T-helper 22 cell (primary cell): ENCODE data around the gene TMPRSS11E.
"Not testable (repeated sequence)": the region's sequence is repeated elsewhere in the genome, so short reads cannot be mapped to it uniquely, and the experiment has no call there.

Experiments used
- DNase-seq: peaks from one replicate; pipeline ENCODE4 v3.0.0-alpha.2; 2020; ENCODE audit warnings: low read depth

The TMPRSS11E gene, protein sequence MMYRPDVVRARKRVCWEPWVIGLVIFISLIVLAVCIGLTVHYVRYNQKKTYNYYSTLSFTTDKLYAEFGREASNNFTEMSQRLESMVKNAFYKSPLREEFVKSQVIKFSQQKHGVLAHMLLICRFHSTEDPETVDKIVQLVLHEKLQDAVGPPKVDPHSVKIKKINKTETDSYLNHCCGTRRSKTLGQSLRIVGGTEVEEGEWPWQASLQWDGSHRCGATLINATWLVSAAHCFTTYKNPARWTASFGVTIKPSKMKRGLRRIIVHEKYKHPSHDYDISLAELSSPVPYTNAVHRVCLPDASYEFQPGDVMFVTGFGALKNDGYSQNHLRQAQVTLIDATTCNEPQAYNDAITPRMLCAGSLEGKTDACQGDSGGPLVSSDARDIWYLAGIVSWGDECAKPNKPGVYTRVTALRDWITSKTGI

DNA sequence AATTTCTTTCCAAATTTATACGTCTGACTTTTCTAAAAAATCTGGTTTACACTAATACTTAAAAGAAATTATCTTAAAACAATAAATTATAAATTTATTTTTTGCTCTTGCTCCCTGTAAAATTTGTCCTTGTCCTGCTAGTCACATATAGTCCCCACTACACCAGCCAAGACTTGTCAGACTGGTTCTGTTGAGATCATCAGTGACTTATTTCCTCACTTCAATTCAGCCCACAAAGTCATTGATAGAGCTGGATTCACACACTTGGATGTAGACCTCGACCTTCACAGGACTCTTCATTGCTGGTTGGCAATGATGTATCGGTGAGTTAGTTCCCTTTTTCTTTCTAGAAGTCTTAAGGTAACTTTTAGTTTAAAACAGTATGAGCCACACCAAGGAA lies at the start of gene TMPRSS11E:
Gene TMPRSS11E, plus strand, starts transcription at position 263 of the 400 bp plus-strand sequence. Its CDS starts 50 bp downstream, at position 313.
- no peak for DNase-seq

DNA sequence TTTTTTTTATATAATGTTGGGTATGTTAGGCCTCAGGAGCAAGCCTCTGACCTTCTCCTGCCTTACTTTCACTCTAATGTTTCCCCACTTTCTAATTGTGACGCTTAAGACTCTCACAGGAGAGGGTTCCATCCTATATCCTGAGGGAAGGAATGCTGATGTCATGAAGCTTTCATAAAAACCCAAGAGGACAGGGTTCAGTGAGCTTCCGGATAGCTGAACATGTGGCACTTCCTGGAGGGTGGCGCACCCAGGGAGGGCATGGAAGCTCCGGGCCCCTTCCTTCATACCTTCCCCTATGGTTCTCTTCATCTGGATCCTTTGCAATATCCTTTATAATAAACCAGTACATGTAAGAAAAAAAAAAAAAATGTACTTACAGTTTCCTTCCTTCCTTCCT lies 48.0 kb upstream of the TMPRSS11E start:
- no peak for DNase-seq

DNA sequence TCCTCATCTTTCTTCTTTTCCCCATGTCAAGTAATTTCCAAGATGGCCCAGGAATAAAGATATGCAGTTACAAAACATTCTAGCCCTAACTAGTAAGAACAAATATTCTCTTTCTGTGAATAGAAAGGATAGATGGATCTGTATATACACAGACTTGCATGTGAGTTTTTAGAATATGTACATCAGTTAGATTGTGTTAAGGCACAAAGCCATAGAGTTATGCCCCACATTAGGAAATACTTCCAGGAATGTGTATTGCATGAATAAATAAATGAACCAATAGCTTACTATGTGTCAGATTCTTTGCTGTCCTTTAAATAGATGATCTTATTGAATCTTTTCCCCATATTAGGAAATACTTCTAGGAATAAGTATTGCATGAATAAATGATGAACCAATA lies 46.0 kb upstream of the TMPRSS11E start:
- DNase-seq, result no peak

DNA sequence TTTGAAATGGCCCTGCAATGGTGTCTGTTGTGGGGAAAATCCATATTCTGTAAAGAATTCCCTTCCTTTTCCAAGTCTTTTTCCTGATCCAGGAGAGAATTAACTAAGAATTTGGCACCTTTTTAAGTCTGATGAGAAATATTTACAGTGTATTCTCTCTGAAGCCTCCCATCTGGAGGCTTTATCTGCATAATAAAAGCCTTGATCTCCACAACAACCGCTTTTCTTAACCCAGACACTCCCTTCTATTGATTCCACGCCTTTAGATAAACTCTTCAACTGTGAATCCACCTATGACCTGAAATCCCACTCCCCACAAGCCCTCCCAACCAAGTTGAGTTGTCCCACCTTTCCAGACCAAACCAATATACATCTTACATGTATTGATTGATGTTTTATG lies 43.1 kb upstream of the TMPRSS11E start:
- no peak for DNase-seq

DNA sequence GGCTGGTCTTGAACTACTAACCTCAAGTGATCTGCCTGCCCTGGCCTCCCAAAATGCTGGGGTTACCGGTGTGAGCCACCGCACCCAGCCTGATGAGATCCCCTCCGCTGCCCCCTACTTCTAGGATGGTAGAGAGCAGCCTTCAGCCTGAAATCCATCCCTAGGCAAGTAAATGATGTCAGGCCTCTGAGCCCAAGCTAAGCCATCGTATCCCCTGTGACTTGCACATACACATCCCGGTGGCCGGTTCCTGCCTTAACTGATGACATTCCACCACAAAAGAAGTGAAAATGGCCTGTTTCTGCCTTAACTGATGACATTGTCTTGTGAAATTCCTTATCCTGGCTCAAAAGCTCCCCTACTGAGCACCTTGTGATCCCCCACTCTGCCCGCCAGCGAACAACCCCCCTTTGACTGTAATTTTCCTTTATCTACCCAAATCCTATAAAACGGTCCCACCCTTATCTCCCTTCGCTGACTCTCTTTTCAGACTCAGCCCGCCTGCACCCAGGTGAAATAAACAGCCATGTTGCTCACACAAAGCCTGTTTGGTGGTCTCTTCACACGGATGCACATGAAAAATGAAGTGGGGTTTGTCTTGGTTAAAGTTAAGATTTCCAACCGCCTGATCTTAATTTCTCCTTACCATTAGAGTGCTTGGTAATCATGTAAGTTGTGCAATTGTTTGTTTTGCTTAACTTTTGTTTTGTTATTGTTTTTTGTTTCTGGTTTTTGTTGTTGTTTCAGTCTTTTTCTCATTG lies 41.4 kb upstream of the TMPRSS11E start:
- not testable (repeated sequence) for DNase-seq

DNA sequence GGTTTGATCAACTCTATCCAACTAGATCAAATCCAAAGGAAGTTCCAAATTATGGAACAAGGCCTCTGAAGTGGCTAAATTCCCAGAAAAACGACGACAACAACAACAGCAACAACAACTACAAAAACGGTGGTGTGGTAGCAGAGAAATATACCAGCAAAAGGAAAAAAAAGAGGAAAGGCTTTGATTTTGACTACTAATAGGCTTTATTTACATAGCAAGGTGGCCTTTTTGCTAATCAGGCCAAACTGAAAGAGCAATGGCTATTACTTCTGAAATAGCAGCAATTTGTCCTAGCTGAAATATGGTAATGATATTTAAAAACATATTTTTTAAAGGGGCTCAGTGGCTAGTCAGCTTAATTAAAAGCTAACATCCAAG lies 40.8 kb upstream of the TMPRSS11E start:
- no peak for DNase-seq

DNA sequence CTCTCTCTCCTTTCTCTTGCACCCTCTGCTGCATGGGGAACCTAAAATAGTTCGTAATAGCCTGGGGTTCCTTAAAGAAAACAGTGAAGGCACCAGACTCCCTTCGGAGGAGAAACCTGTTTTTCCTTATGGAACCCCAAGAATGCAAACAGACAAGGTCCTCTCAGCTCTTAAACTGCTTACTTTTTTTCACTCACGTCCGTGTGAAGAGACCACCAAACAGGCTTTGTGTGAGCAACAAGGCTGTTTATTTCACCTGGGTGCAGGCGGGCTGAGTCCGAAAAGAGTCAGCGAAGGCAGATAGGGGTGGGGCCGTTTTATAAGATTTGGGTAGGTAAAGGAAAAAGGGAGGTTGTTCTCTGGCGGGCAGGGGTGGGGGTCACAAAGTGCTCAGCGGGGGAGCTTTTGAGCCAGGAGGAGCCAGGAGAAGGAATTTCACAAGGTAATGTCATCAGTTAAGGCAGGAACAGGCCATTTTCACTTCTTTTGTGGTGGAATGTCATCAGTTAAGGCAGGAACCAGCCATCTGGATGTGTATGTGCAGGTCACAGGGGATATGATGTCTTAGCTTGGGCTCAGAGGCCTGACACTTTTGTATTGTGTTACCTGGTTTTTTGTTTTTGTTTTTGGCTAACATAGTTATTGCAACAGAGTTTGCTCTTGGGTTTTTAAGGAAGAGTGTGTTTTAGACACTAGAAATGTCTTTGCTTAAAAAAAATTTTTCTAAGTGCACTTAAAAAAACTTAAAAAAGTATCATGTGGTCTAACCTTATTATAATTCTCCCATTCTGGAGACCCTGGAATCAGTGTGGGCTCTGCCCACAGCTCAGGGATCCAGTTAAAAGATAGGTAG lies 40.0 kb upstream of the TMPRSS11E start:
- not testable (repeated sequence) for DNase-seq

DNA sequence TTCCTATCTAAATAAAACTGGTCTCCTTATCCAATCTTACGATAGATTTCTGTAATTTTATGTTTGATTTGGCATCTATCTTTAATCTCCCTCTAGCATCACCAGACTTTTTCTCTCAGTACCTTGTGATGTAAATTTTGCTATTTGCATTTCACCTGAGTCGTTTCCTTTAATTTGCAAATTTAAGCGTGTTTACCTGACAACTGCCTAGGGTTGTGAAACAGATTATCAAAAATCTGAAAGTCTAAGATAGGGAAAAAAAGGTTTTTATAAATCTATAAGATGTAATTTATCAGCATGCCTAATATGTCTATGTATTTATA lies 39.4 kb upstream of the TMPRSS11E start:
- DNase-seq, result no peak

DNA sequence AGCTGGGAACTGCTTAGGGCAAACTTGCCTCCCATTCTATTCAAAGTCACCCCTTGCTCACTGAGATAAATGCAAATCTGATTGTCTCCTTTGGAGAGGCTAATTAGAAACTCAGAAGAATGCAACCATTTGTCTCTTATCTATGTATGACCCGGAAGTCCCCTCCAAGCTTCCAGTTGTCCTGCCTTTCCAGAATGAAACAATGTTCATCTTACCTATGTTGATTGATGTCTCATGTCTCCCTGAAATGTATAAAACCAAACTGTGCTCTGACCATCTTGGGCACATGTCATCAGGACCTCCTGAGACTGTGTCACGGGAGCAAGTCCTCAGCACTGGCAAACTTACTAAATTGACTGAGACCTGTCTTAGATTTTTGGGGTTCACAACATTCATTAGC lies 37.1 kb upstream of the TMPRSS11E start:
- no peak for DNase-seq

DNA sequence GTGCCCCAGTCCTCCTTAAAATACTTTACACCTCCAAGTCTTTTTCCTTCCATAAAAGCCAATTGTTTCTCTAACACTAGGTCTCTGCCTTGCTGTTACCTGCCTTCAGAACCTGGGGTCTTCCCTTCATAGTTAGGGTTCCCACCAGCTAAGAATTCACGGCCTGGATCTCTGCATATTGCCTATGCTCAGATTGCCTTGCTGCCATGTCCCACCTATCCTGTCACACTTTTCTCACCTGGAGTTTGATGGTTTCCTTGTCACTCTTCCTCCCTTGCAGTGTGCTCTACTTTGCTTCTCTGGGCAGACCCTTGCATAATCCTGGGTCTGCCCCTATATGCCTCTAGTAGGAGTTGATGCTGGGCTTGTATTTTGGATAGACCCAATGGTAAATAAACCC lies 36.6 kb upstream of the TMPRSS11E start:
- no peak for DNase-seq

DNA sequence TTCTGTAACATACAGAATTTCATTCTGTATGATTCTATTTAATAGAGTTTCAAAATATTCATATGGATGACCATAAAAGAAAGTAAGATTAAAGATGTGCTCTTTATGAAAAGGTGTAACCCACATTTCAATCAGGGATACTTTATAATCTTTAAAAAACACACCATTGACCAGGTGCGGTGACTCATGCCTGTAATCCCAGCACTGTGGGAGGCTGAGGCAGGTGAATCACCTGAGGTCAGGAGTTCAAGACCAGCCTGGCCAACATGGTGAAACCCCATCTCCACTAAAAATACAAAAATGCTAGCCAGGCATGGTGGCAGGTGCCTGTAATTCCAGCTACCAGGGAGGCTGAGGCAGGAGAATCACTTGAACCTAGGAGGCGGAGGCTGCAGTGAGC lies 35.2 kb upstream of the TMPRSS11E start:
- DNase-seq, result not testable (repeated sequence)

DNA sequence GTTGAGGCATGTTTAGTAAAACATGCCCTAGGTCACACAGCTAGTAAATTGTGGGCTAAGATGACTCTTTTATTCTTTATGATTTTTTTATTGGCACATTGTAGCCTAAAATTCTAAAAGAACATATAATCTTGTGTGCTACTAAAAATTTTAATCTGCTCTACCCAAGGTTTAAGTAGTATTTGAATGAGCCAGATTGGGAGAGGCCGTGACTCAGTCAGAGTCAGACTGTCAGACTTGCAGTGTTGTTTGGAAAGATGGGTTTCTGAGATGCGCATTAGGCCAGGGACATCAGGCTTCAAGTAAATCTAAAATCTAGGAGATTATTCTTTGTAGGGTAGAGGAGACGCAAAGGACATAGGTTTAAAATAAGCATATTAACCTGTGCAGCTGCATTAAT lies 30.7 kb upstream of the TMPRSS11E start:
- no peak for DNase-seq

DNA sequence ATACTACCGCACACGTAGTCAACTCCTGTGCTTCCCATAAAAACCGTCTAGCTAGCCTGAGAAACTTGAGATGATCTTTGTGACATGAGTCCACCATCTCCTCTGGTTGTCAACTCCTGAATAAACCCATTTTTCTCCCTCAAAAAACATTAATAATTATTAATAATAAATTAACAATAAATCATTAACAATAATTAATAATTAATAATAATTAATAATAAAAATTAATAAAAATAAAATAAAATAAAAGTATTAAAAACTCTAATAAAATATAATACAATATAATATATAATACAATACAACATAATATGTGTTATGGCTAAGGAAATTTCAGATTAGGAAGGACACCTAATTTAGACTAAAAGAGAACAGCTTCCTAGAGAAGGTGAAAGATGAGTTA lies 20.7 kb upstream of the TMPRSS11E start:
- DNase-seq, result no peak

DNA sequence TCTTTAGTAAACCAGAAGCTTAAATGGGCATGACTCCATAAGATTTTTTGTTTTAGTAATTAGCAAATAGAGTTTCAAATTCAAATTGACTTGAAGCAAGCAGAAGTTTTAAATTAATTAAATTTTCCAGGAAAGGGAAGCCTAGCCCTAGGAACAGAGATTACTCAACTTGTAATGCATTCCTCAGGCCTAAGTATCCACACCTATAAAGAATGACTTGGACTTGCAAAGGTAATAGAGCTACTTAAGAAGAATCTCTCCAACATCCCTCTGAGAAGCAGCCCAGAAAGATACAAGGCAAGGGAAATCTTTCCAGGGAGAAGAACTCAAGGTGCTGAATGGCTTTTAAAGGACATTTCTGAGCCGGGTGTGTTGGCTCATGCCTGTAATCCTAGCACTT lies 16.9 kb upstream of the TMPRSS11E start:
- DNase-seq, result no peak

DNA sequence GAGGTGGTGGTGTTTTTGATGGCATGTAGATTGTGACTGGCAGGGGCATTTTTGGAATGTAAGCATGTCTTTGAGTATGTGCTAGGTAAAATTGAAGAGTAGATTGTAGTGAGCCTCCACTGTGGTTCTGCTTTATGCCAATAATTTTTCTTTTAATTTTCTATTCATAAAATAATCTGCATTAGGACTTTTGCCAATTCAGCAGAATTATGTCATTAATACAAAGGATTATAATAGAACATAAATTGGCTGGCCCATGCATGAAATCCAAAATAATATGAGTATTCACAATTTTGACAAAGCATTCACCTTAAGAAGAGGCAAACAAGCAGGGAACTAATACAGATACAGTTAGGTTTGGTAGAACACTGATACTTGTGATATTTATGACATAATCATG lies 14.9 kb upstream of the TMPRSS11E start:
- DNase-seq, result no peak

DNA sequence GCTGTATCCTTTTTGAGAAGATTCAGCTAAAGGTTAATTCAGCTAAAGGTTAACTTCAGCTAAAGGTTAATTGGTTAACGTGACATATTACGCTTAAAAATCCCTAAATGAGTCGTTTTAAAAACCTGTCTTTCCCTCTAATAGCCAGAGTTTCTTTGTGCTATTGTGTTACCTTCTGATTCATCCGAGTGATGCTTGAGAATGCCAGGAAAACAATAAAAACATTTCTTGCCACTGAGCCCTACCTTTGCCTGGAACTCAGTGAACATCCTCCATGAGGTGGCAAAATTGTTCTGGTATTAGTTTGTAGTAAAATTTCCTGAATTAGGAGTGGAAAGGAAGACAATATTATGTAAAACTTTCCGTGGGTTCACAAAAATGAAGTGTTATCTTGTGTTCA lies 13.7 kb upstream of the TMPRSS11E start:
- no peak for DNase-seq

DNA sequence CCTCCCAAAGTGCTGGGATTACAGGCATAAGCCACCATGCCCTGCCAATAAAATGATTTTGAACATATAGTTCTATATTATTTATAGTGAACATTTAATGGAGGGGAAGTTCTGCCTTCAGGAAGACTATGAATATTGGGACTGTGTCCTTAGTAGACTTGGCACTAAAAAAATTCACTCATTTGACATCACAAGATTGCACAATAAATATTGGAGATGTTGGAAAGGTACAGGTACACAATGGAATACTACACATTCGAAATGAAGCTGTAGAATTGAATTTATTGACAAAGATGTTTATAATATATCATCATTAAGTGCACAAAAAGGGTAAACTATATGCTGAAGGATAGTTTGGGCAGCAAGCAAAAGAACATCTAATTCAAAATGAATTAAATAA lies 13.0 kb upstream of the TMPRSS11E start:
- DNase-seq, result no peak

DNA sequence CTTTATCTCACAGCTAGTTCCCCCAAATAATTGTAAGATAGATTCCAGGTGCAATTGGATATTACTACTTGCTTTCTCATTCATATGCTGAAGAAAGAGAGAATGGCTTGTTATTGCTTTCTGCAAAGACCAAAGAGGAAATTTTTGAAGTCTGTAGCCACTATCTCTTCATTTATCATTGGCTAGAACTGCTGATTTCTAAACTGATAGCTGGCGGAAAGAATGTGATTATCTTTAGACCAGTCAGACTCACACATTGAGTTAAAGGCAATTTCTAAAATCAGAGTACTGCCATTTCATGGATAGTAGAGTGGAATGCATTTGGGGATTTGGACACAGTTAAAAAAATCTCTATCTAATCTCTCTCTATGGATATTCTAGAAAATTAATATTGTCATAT lies 12.4 kb upstream of the TMPRSS11E start:
- no peak for DNase-seq

DNA sequence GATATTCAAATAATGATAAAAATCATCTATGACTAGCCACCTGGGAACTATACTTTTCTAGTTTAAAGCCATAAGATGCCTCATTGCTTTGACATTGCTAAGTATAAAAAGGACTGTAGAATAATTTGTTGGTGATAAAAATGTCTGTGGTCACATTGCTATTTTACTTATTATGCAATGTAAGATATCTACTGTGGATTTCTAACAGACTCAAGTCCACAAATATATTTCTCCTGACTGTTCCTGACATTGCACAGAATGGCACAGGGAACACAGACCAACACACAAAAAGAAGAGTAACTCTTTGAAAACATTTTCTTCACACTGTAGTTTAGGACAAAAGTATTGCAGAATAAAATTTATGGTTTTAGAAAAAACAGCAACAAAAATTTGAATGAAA lies 2.2 kb upstream of the TMPRSS11E start:
- DNase-seq, result no peak

DNA sequence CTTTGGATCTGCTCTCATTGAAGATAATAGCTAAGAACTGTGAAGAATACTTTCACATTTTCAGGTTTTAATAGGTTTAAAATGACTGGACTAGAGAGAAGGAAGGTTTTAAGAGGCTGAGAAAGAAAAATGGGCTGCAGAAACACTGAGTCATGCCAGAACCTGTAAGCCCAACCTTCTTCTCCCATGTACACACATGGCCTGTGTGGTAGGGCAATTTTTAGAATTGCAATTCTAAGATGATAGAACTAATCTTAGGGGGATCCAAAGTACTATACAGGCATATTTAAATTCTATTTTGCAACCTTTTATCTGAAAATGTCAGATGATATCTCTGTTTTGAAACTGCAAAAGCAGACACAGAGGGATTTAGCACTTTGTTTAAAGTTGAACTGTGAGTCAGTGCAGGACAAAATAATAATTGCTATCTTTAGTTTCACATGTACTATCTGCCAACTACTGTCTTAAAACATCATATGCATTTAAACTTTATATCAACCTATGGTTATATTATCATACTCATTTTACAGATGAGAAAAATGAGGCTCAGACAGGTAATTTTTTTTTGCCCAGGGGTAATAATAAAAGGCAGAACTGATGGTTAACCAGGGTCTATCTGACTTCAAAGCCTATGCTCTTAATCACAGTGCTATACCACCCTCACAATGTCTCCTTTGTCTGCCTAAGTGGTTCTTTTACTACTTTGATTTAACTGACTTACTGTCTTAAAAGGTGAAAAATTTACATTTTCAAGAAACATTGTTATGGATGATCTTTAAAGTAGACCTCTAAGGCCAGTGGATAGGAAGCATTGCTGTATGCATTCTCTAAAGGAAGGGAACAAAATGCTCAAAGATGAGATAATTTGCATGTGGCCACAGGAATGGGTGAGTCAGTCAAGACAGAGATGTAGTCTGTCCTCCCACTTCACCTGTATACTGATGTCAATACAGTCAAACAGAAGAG lies 4.3 kb downstream of the TMPRSS11E start:
- DNase-seq, result no peak

DNA sequence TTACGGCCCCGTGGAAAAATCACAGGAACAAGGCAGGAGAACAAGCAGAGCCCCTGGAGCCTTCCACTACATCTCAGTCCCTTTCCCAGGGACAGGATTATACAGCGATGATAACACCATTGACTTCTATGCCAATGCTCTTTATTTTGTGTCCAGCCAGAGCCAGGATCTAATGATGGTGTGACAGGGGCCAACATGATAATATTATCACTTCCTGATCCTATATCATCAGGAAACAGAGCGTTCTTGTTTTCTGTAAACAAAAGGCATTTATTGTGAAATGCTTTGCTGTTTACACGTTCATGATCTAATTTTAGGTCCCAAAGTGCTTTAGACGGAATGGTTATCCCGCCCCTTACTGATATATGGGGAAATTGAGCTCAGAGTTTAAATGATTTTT lies 12.8 kb downstream of the TMPRSS11E start:
- no peak for DNase-seq

DNA sequence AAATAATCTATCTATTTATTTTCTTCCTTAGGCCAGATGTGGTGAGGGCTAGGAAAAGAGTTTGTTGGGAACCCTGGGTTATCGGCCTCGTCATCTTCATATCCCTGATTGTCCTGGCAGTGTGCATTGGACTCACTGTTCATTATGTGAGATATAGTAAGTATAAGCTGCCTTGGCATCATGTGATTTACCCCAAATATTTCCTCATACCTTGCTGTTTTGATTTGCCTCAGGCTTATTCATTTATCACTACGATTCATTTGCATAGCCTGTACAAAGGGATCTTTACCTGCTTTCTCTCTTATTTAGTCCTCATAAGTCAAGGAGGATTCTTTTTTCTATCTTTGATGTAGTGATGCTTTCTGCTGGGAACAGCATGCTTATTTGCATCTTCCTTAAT lies 14.5 kb downstream of the TMPRSS11E start:
- no peak for DNase-seq
